GM19193 (cell line): ENCODE data around the gene HBS1L.

Experiments
- POLR2A ChIP-seq: IDR thresholded peaks from 4 replicates; pipeline ENCODE4 v1.6.1; 2011; ENCODE audit not compliant: insufficient read depth, insufficient read length; ENCODE audit errors: extremely low read depth

Gene HBS1L

GRCh38 chr6:134964451-134965203, 90.0 kb downstream of the HBS1L start:
- TF ChIP-seq POLR2A, result no peak

- no peak for TF ChIP-seq POLR2A
Observed at GRCh38 chr6:134962421-134962820, 92.2 kb downstream of the HBS1L start.

- TF ChIP-seq POLR2A, result no peak
Observed at GRCh38 chr6:134961366-134961765, 93.3 kb downstream of the HBS1L start.

GRCh38 chr6:134959603-134960002, 95.0 kb downstream of the HBS1L start:
- TF ChIP-seq POLR2A, result no peak

- no peak for TF ChIP-seq POLR2A
Observed at GRCh38 chr6:134956676-134957075, 97.9 kb downstream of the HBS1L start.

GRCh38 chr6:134956032-134956431, 98.6 kb downstream of the HBS1L start:
- no peak for TF ChIP-seq POLR2A

- TF ChIP-seq POLR2A, result no peak
Observed at GRCh38 chr6:134954272-134955000, 100.2 kb downstream of the HBS1L start.

- TF ChIP-seq POLR2A, result no peak
Observed at GRCh38 chr6:134951494-134952263, 102.9 kb downstream of the HBS1L start.

- TF ChIP-seq POLR2A, result no peak
Observed at GRCh38 chr6:134950482-134950881, 104.1 kb downstream of the HBS1L start.

GRCh38 chr6:134949927-134950326, 104.7 kb downstream of the HBS1L start, which contains the start of gene ALDH8A1:
Gene ALDH8A1, minus strand, starts transcription at chr6:134950101. Its CDS starts 48 bp downstream, at chr6:134950053.
- TF ChIP-seq POLR2A, result no peak

GRCh38 chr6:134948691-134949090, 105.9 kb downstream of the HBS1L start:
- TF ChIP-seq POLR2A, result no peak

GRCh38 chr6:134948142-134948541, 106.5 kb downstream of the HBS1L start:
- no peak for TF ChIP-seq POLR2A

GRCh38 chr6:134945045-134945444, 109.6 kb downstream of the HBS1L start:
- no peak for TF ChIP-seq POLR2A

GRCh38 chr6:134943522-134944111, 111.0 kb downstream of the HBS1L start:
- no peak for TF ChIP-seq POLR2A

GRCh38 chr6:134938896-134939295, 115.7 kb downstream of the HBS1L start:
- no peak for TF ChIP-seq POLR2A
